Stimulated activated CD4-positive, alpha-beta T cell treated with anti-CD3 and anti-CD28 coated beads, Interleukin-1b, Interleukin-23, amount 100 ng/mL, for 48 hours (primary cell): ENCODE data around the gene NOC4L.
"Not testable (repeated sequence)": the region's sequence is repeated elsewhere in the genome, so short reads cannot be mapped to it uniquely, and the experiment has no call there.

Experiments
- DNase-seq: peaks from one replicate; pipeline ENCODE4 v3.0.0-alpha.2; 2020

NOC4L gene

DNA sequence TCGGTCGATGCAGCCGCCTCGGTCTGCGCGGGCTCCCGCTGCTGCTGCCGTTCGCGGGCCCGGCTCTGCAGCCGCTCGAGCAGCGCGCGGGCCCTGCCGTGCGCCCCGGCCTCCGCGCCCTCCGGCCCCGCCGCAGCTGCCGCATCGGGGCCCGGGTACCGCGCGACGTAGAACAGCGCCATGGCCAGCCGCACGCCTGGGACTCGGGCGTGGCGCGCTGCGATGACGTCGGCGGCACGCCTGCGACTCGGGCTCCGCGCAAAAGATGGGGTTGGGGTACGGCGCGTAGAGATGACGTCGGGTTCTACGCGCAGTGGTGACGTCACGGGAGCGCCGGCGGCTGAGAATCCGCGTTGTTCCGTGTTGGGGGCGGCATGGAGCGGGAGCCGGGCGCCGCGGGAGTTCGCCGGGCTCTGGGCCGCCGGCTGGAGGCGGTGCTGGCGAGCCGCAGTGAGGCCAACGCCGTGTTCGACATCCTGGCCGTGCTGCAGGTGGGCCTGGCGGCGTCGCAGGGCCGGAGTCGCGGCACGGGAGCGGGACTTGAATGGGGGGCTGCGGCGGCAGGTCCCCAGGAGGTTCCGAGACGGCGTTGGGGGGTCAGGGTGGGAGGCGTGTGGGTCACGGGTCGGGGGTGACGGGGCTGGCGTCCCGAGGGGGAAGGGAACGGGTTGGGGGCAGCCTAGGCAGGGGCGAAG is at the start of gene NOC4L, which contains the start of gene DDX51:
Gene NOC4L (plus strand): TSS at position 343 of the 695 bp plus-strand sequence. CDS start 32 bp downstream, at position 375.
Gene DDX51 (minus strand): TSS at position 205 of the 695 bp plus-strand sequence. CDS start 23 bp downstream, at position 182.
- peak; percentile 93 for DNase-seq

DNA sequence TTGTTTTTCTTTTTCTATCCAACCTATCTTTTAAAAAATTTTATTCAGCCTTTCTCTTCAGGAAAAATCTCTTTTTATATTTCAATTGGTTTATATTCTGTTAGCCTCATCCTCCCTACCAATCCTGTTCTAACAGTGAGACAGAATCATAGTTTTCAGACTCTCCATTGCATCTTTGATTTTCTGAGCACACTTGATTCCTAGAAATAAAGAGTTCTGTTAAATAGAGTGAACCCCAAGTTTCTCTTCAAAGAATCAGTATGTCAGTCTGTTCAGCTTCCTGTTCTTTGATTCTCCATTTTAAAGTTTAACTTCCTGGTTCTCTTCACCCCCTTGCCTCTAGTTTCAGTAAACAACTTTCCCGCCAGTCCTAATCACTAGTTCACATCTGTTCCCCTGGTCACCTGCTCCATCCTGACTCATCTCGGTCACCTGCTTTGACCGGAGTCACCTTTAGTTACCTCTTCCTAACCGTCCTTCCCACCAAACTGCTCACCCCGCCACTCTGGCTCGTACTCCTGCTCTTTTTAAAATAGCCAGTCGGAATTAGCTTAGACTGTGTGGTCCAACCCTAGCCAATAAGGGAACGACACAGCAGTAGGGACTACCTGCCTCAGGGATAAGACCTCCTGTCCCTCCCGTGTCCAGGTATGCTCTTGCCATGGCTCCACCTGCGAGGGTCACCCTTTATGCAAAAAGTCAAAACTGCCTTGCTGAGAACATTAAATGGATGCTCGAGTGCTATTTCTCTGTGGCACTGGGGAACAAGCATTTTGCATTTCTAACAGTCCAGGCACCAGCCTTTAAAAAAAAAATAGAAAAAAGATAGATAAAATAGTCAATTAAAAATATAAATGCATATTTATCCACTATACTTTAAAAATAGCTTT is 48.5 kb upstream of the NOC4L start:
- no peak for DNase-seq

DNA sequence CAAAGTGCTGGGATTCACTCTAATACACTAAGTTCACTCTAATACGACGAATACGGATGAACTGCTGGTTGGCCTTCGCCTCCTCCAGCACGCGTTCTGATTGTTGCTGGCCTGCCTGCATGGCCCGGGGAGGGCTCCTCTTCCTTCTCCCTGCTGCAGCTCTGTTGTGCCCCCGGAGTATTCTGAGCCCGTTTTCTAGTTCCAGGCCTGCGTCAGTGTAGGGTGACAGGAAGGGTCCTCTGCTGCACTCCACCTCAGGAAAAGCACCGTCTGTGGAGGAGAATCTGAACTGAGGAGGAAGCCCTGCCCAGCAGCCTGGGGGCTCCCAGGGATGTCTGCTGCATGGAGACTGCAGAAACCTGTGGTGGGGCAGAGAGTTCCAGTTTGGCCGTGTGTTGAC is 44.5 kb upstream of the NOC4L start:
- DNase-seq = no peak

DNA sequence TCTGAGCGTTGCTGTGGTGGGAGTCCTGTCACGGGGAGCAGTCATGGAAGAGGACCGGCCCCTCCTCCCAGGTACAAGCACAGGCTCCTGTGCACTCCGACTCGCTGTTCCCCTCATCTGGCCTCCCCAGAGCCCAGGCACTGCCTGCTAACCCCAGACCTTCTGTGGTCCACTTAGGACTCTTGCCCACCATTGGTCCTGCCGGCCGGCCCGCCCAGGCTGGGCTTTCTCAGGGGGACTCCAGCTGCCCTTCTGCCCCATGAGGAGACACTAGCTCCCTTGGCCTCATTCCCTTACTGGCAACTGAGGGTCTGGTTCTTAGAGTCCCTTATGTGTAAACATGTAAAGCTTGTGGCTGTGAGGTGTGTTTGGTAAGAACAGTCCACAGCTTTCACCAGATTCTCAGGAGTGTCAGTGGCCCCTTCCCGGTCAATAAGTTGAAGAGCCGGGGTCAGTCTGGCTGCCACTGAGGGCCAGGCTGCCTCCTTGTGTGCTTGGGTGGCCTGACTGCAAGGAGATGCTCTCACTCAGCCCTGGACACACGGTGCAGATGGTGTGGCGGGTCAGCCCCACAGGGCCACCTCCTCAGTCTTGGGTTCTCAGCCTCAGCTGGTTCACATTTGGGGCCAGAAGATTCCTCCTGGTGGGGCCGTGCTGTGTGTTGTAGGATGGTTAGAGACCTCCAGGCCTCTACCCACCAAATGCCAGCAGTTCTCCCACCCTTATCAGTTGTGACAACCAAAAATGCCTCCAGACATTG is 43.8 kb upstream of the NOC4L start:
- no peak for DNase-seq

DNA sequence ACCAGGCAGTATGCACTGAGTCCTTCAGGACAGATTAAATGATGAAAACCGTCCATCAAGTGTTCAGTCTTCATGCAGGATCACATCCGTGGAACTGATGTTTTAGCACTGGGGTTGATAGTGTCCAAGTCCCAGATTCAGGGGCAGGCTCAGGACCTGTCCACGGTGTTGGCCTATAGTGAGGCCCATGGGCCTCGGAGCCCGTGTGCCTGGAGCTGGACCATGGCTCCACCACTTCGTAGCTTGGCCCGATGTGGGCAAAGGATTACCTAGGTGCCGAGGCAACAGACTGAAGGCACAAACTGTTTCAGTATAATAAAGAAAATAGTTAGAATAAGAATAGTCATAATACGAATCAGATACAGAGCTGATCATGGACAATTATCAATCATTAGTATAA is 42.0 kb upstream of the NOC4L start:
- no peak for DNase-seq

DNA sequence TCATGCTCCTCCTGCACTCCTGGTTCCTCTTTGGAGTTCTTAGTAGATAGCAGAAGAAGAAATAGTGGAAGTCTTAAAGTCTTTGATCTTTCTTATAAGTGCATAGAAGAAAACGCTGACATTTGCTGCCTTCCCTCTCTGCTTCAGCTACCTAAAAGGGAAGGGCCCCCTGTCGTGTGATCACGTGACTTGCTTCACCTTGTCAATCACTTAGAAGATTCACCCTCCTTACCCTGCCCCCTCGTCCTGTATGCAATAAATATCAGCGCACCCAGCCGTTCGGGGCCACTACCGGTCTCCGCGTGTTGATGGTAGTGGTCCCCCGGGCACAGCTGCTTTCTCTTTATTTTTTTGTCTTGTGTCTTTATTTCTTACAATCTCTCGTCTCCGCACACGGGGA is 41.2 kb upstream of the NOC4L start:
- not testable (repeated sequence) for DNase-seq

DNA sequence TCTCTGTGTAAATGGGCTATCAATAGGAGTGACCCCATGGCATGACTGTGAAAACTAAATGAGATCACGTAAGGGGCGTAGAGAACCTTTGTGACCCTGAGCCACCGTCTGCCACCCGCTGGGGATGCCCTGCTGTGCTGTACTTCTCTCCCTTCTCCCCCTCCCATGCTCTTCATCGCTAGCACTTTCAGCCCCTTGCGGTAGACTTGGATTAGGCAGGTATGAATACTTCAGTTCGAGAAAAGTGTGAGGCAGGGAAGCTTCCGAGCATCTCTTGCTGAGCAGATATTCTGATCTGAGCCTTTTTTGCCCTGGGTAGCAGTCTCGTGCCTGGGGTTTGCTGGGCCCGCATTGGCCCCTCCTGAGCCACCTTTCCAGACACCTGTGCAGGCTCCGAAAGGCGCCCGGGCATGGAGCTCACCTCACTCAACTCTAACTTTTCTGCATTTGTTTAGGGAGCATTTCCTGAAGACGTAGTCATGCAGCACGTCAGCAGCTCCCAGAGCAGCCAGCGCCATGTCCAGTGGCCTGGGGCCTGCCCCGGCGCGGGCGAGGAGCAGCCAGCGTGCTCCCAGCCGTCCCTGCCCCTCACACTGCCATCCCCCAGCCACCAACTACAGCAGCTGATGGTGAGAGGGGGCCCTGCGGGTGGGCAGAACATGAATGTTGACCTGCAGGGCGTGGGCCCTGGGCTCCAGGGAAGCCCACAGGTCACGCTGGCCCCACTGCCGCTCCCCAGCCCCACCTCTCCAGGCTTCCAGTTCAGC is 40.5 kb upstream of the NOC4L start:
- DNase-seq = no peak

DNA sequence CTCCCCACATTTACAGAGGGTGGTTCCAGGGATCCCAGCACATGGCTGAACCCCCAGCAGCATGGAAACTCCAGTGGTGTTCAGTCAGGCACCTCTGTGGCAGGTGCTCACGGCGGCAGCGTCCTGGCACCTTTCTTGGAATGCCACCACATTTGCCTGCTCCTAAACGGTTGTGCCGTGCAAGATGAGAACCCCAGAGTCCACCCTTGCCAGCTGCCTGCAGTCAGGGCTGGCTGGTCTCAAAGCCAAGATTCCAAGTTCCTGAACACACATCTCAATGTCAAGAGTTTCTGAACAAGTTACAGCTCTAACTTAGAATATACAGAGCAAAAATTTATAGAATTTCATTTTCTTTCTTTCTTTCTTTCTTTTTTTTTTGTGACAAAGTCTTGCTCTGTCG is 38.8 kb upstream of the NOC4L start:
- no peak for DNase-seq

DNA sequence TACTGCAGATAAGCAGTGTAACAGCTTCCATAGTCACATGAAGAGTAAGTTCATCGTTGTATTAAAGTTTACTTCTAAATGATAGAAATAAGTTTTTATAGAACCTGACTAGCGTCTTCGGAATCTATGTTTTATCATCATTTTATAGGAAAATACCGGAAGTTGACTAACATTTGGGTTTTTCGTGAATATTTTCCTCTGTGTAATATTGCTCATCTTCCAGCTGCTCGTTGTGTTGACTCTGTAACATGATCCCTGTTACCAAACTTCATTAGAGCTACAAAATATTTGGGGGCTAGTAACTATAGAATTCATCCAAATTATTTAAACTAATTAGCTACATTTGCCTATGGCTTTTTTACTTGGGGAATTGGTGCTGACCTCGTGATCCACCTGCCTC is 37.3 kb upstream of the NOC4L start:
- DNase-seq = no peak

DNA sequence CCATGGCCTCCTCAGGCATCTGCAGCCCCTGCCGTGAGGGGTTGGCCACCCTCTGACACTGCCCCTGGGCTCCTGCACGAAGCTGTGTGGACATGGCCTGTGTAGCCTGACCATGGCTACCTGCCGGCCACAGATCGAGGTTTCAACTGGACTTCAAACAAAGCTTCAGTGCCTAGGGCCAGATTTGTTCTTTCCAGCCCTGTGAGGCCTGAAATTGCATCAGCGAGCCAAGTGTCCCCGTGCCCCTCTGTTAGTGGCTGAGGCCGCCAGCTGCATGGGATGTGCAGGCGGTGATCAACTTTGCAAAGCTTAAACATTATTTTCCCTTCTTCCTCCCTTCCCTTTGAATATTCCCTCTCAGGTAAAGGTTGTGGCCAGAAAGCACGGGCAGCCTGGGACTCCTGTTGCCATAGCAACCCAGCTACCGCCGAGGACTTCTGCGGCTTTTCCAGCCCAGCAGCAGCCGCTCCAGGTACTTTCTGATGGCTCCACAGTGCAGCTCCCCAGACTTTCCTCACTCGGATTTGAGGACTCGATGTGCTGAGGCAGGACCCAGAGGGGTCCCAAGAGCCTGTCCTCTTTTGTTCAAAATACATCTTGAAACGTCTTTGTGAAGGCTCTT is 35.9 kb upstream of the NOC4L start:
- DNase-seq = no peak

DNA sequence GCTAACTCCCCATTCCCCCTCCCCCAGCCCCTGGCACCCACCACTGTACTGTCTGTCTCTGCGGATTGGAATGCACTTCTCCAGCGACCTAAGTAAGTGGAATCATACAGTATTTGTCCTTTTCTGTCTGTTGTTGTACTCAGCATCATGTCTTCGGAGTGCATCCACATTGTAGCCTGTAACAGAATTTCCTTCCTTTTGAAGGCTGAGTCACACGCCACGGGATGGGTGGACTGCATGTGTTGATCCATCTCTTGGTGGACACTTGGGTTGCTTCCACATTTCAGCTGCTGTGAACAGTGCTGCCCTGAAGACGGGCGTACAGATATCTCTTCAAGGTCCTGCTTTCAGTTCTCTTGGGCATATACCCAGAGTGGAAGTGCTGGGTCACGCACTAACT is 34.5 kb upstream of the NOC4L start:
- no peak for DNase-seq

DNA sequence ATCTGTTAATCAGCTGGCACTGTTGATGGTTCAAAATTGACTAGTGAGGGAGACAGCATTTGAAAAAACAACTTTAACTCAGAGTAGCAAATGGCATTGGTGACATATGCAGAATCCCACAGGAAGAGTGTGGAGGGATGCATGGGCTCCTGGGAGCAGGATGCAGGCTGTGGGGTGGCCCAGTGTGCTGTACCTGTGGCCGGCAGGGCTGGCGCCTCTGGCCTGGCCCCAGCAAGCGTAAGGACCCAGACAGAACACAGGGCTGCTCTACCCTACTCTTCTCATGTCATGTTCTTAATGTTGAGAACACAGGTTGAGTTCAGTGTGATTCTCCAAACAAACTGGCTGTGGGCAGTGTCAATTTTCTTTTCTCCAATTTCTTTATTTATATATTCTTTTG is 33.6 kb upstream of the NOC4L start:
- no peak for DNase-seq

DNA sequence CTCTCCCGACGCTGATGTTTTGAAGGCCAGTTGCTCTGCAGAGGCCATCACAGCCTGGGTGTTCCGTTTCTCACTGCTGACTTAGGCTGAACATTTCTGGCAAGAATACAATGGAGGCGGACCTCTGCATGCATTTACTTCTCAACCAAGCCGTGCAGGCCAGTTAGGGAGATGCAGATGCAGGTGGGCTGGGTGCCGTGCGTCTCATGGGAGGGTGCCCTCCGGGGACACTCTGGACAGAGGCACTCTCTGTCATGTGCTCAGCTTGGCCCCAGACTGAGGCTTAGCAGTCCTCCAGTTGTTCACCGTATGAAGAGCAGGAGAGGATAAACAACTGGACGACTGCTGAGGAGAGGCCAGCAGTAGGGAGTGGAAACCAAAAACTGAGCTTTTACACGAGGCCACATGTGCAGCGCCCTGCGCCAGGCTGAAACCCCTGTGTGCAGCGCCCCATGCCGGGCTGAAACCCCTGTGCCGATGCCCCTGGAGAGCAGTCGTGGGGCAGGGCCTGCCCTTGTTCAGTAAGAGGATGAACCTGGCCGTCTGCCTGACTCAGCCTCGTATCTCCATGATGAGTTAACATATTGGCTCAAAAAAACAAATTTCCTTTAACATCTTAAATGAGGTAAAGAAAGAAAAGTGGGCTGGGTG is 32.5 kb upstream of the NOC4L start:
- no peak for DNase-seq

DNA sequence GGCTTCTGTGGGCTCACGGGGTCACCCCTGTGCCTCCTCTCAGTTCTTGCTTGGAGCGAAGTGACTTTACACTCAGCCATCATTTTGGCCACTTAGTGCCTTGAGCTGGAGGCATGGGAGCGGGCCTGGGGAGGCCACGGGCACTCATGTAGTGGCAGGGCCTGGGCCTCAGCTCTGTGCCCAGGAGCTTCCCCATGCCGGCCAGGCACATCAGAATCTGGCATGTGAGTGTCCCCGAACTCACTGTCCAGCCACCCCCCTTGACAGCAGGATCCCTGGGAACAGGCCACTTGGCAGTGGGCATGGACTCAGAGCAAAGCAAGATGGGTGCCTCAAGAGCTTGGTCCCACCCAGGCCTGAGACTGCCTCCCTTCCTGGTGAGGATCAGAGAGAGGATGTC is 29.6 kb upstream of the NOC4L start:
- no peak for DNase-seq

DNA sequence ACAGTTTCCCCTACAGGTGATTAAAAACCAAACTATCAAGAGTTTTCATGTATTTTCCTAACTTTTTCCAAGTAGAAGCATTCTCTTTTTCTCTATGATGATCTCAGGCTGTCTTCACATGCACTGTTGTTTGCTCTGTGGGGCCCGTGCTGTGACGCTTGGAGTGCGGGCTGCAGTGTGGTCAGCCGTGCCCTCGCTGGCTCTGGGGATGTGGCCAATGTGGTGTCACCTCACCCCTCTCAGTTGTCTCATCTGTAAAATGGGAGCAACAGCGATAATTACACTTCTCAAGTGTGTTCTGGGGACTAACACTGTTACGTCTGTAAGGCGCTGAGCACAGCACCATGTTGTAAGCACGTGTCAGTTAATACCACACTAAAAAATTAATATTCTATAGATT is 28.8 kb upstream of the NOC4L start:
- DNase-seq = no peak

DNA sequence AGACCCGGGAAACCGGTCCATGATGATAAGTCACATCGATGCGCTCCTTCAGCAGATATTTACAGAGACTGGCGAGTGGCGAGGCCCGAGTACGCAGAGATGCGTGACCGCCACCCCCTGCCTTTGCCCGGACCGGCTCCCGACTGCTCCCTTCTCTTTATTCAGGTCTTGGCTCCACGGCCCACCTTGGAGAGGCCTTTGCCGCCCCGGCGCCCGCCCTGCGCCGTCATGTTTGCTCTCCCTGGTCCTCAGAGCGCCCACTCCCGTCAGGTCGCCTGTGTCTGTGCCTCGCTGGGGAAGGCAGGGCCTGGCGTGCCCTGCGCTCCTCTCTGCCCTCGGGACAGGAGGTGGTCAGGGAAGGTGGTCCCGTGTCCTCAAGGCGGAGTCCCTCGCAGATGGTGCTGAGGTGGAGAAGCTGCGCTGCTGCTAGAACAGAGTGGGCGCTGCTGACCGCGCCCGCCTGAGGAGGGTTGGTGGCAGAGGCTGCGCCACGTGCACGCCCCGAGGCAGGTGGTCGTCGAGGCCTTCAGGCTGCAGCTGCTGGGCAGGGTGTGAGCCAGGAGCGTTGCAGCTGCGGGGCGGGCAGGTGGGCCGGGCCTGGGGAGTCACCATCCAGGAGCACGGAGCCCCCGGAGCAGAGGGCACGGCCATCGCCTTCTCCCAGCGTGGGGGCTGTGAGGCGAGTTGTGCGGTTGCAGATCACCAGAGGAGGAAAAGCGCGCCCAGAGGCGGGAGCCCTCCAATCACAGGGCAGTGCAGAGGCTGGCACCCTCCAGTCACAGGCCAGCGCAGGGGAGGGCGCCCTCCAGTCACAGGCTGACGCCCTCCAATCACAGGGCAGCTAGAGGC is 27.3 kb upstream of the NOC4L start:
- DNase-seq = no peak

DNA sequence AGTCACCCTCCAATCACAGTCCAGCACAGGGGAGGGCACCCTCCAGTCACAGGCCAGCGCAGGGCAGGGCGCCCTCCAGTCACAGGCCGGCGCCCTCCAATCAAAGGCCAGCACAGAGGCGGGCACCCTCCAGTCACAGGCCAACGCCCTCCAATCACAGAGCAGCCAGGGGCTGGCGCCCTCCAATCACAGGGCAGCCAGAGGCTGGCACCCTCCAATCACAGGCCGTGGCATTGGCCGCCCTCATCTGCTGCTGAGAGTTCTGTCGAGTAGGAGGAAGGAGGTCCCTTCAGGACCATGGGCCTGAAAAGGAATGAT is 26.7 kb upstream of the NOC4L start:
- no peak for DNase-seq

DNA sequence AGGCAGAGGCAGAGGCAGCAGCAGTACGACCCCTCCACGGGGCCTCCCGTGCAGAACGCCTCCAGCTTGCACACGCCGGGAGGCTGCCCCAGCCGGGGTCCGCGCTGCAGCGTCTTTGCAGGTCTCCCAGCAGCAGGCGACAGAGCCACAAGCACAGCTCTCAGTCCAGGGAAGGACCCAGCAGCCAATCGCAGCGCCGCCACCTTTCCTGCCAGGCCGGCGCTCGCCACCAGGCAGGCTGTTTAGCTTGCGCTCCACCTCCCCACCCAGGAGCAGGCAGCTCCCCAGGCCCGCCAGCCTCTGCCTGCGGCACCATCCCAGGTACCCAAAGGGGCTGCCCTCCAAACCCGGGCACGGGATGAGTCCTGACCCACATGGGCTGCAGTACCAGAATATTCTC is 25.4 kb upstream of the NOC4L start:
- DNase-seq = no peak

DNA sequence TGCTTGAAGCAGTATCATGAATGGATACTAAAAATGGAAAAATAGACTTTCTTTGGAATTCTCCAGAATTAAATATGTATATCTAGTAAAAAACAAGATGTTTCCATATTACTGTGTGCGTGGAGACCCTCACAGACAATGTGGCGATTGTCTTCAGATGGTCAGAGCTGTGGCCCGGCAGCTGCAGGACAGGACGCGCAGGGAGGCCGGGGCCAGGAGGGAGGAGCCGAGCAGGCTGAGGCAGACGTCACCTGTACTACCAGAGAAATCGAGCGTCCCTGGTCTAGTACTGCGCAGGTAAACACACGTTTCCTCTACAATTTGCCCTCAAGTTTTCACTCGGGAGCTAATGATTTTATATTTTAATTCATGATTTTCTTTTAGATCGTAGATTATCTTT is 23.0 kb upstream of the NOC4L start:
- no peak for DNase-seq

DNA sequence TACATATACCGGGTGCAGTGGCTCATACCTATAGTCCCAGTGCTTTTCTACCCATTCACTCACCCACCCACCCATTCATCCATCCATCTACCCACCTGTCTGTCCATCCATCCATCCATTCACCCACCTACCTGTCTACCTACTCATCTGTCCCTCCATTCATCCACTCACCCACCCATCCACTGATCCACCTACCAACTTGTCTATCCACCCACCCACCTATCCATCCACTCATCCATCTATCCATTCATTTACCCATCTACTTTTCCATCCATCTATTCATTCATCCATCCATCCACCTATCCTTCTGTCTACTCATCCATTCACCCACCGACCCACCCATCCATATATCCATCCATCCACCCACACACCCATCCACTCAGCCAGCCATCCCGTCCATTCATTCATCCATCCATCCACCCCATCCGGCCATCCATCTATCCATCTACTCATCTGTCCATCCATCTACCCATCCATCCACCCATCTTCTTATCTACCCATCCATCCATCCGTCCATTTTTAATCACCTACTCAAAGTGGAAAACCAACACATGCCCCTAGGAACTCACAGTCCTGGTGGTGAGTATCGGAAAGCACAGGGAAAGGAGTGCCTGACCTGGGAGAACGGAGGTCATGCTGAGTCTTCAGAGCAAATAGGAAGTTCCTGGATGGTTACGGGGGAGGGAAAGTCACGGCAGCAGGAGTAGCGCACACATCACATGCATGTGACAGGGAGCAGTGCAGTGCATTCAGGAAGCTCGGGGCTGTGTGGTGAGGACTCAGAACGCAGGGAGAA is 20.1 kb upstream of the NOC4L start:
- DNase-seq = no peak
